GM10248 (cell line): ENCODE measurements around the gene CPED1.

Experiments
- CTCF ChIA-PET: fragments of 300-600 bp; sonication (Branson Sonifier 250); formaldehyde crosslinking; extraction: SDS; loops from one replicate; lab custom pipeline; 2021; ENCODE audit warnings: antibody characterized with exemption; lab: Yijun Ruan, JAX
- POLR2A ChIA-PET: fragments of 350-650 bp; sonication (Branson Sonifier 250); formaldehyde crosslinking; extraction: SDS; loops from one replicate; lab custom pipeline; 2020; ENCODE audit warnings: antibody characterized with exemption; lab: Yijun Ruan, JAX
- DNase-seq: peaks from one replicate; pipeline ENCODE4 v3.0.0; 2012; ENCODE audit errors: extremely low spot score
- TF ChIP-seq, protein P1 (sequence below): IDR thresholded peaks from 2 replicates; pipeline ENCODE4 v1.5.1; 2012; ENCODE audit warnings: mild to moderate bottlenecking, low read depth; ENCODE audit errors: extremely low read depth, missing control alignments, control extremely low read depth

Gene CPED1

GRCh38 chr7:120947980-120948379 lies 40.5 kb upstream of the CPED1 start:
- DNase-seq = no peak
- ChIA-PET CTCF (interaction anchor here (0.7 to 2.0 kb wide), 4 partner anchors 10 to 156 kb away, joined by 3 to 11 read pairs (median 4); partner anchors contain the start of gene TSPAN12), POLR2A (no interaction called here)
- TF ChIP-seq, protein P1, sequence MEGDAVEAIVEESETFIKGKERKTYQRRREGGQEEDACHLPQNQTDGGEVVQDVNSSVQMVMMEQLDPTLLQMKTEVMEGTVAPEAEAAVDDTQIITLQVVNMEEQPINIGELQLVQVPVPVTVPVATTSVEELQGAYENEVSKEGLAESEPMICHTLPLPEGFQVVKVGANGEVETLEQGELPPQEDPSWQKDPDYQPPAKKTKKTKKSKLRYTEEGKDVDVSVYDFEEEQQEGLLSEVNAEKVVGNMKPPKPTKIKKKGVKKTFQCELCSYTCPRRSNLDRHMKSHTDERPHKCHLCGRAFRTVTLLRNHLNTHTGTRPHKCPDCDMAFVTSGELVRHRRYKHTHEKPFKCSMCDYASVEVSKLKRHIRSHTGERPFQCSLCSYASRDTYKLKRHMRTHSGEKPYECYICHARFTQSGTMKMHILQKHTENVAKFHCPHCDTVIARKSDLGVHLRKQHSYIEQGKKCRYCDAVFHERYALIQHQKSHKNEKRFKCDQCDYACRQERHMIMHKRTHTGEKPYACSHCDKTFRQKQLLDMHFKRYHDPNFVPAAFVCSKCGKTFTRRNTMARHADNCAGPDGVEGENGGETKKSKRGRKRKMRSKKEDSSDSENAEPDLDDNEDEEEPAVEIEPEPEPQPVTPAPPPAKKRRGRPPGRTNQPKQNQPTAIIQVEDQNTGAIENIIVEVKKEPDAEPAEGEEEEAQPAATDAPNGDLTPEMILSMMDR = no peak

DNA sequence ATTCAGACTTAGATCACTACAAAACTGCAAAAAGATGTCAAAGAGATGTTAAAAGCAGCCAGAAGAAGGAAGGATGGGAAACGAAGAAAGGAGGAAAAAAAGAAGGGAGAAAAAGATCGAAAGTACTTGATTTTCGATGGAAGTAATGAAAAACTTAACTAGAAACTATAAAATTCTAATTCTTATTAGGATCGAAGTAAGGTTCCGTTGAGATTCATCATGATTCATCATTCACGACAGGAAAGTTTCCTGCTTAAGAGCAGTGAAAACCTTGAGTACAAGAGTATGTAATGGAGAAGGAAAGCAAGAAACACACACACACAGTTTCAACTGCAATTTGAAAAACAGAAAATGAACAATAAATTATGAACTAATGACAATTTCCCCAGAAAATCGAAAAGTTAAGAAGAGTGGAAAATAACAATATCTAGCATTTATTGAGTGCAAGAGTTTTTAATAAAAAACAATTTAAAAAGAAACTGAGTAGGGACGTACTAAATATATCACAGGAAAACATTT lies 39.1 kb upstream of the CPED1 start:
- DNase-seq = no peak
- ChIA-PET POLR2A (no interaction called here), CTCF (no interaction called here)
- TF ChIP-seq, protein P1 = no peak

DNA sequence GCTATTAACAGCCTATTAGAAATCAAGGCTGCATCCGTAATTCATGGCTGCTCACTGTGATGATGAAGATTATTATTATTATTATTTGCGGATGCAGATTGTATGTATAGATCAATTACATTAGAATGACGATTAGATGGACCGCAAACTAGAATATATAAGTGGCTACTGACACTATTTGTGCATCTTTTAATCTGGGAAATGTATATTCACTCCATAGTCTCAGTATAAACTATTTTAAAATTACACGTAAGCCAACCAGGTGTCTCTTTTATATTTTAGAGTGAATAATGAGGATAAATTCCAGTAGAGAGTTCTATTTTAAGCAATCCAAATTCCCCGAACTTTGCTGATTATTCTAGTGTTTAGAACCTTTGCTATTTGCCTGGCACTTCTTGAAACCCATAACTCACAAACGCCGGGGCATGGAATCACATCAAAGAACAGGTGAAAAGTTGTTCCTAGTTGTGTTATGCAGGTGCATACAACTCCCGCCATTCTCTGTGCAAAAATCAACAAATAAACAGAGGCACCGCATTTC lies 38.4 kb upstream of the CPED1 start:
- ChIA-PET CTCF (interaction anchor here (1.6 to 2.0 kb wide), 2 partner anchors 12 to 144 kb away, joined by 6 to 8 read pairs; no protein-coding TSS in a partner anchor), POLR2A (interaction anchor here (0.6 to 1.0 kb wide), 4 partner anchors 21 to 676 kb away, joined by 3 to 8 read pairs (median 5); no protein-coding TSS in a partner anchor)
- TF ChIP-seq, protein P1 = no peak
- no peak for DNase-seq

DNA sequence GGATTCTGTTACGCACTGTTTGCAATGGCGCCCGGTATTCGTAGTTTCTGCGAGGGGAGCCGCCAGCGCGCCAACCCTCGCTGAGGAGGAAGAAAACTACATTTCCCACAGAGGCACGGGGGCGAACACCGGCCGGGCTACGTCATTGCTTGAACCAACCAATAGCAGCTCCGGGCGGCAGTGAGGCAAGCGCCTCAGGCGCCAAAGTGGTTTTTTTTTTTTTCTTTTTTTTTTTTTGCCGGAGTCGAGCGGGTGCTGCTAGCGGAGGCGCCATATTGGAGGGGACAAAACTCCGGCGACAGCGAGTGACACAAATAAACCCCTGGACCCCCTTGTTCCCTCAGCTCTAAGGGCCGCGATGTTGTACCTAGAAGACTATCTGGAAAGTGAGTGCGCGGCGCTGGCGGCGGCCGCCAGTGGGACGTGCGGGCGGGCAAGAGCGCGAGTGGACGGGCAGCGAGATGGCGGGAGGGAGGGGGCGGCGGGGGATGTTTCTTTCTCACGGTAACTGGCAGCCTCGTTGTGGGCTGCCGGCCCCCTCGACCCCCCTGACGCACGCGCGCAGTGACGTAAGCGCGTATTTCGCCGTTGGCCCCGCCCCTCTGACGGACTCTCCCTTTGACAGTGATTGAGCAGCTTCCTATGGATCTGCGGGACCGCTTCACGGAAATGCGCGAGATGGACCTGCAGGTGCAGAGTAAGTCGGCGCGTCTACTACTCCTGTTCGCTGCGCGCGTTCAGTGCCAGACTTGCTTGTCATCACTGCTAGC lies 37.8 kb upstream of the CPED1 start, which contains the start of gene ING3:
TSS of gene ING3 (plus strand) at position 239 of the 770 bp plus-strand sequence. CDS start at position 359, 120 bp downstream.
- POLR2A ChIA-PET = interaction anchor here (0.6 to 1.0 kb wide), 5 partner anchors 20 to 677 kb away, joined by 3 to 8 read pairs (median 3); partner anchors contain the start of gene TSPAN12

DNA sequence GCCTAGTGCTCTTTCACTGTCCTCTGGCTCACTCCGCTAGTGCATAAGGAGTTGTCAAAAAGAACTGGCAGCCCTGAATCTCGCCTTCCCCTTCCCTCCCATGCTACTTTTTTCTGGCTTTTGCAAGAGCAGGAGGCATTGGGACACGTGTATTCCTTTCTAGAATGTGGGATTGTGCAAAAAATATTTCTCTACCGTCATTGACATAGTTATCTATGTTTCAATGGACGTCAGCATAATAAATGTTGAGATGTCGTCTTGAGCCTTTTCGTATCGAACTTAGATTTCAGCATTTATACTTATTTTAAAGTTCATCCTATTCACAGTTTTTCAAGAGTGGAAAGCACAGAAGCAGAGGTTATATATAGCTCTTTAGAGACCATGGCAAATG lies 37.2 kb upstream of the CPED1 start:
- ChIA-PET POLR2A (no interaction called here), CTCF (interaction anchor here (0.8 to 2.0 kb wide), 4 partner anchors 10 to 157 kb away, joined by 3 to 8 read pairs (median 4); no protein-coding TSS in a partner anchor)
- TF ChIP-seq, protein P1 = no peak
- DNase-seq = no peak

More for the DNA sequence above, 37.8 kb upstream of the CPED1 start, which contains the start of gene ING3:
- TF ChIP-seq, protein P1 = no peak
- CTCF ChIA-PET = interaction anchor here (0.6 to 2.0 kb wide), 4 partner anchors 11 to 157 kb away, joined by 3 to 8 read pairs (median 4); no protein-coding TSS in a partner anchor
- peak; percentile 88 for DNase-seq

DNA sequence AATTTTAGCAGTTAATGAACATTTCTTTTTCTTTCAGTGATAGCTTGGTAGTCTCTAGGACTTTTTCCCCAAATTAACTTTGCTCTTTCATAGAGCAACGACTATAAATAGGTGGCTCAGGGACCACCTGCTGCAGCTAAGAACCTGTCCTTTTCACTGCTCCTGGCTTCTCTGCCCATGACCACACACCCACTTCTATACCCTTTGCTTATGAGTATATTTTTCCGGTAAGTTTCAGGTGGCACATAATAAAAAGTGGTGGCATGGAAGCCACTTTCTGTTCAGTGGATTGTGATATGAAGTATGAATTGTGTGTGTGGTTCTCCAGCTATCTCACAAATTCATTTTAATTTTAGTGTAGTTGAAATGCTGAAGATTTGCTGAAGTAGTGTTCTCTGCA lies 36.7 kb upstream of the CPED1 start:
- no peak for DNase-seq
- CTCF ChIA-PET = interaction anchor here (0.8 to 2.0 kb wide), 4 partner anchors 10 to 156 kb away, joined by 3 to 8 read pairs (median 4); no protein-coding TSS in a partner anchor
- POLR2A ChIA-PET = no interaction called here
- TF ChIP-seq, protein P1 = no peak
